NK-92 treated with Interleukin-12 subunit alpha and Interleukin-12 subunit beta, amount 100 ng/mL, for 24 hours (cell line): ENCODE measurements around the gene TMEM151A.
"Not testable (repeated sequence)": the region's sequence is repeated elsewhere in the genome, so short reads cannot be mapped to it uniquely, and the experiment has no call there.

Experiments
- DNase-seq: peaks from one replicate; lab custom pipeline; 2025; lab: John Stamatoyannopoulos, UW

Gene TMEM151A

DNA sequence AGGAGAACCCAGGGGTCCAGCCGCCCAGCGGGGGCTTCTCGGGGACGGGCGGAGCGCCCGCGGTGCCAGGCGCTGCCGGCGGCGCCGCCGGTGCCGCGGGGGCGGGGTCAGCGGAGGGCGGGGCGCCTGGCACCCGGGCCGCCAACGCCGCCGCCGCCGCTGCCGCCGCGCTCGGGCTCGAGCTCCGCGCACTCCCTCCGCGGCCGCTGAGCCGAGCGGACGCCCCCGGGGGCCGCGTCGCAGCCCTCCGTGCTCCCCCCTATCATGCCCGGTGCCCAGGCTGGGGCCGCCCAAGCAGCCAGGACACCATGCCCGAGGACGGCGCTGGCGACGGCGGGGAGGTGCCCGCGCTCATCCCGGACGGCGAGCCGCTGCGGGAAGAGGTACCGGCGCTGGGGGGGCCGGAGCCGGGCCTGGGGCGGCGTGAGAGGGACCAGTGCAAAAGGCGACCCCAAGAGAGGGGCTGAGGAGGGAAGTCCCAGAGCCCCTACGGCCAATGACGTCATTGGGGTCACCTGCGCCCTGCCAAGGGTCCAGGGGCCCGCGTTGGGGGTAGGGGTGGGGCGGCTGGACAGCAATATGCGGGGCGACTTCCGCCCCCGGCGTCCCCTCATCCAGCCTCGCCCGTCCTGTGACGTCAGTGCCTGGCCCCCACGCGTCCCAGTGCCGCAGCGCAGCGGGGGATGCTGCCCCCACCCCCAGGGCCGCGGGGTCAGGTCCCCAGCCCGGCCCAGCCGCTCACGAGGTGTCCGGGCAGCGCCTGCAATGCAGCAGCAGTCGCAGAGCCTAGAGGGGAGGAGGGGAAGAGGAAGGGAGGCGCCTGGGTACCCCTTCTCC, at the start of gene TMEM151A:
TSS of gene TMEM151A (plus strand) at position 189 of the 837 bp plus-strand sequence. CDS start at position 309, 120 bp downstream.
- DNase-seq, result no peak

DNA sequence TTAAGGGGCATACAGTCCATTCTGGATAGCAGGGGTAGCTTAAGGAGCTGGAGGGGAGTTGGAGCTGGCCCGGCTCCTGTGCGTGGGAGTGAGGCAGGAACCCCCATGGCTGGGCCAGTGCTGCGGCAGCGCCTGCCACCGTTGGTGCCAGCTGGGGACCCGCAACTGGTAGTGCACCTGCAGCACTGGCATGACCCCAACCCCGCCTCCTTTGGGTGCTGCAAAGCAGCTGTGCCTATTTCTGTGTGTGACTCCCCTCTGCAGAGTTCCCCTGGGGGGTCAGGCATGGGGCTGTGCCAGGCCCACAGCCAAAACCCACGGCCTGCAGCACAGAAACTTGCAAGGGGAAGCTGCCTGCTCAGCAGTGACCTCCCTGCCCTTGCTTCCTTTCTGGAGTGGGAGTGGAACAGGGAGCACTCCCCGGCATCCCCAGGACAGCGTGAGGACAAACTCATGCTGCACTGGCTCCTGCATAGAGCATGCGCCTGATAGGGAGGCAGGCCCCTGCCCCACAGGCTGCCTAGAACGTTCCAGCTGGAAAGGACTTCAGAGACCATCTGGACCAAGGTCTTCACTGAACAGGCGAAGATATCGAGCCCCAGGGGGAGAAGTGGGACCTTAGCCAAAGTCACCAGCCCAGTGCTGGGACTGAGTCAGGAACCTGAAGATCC, 49.5 kb upstream of the TMEM151A start:
- no peak for DNase-seq

DNA sequence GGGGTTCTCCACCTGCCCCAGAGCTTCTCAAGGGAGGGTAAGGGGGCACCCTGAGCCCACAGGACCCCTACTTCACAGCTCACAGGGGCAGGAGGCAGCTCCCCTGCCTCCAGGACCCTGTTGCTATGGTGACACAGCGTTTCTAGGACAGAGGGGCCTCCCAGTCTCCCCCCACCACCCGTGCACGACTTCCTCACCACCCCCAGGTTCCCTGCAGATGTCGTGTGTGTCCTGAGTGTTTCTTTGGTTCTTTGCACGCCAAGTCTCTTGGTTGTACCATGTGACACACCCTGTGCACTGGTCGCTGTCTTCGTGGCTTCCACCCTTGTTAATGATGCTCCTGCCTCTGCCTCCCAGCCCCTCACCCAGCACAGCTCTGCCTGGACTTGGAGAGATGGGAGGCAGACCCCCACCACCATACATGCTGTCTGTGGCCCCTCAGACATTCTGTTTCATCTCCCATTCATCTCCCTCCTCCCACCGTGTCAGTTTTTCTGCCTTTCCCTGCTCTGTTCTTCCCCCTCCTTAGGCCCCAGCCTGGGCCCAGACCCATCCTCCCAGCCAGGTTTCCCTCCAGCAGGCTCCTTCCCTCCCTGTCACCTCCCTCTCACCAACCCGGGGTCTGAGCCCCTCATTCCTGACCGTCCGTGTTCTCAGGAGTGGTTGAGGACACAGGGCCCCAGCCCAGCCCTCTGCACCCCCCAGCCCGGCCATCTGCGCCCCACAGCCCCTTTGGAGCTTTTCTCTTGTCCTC, 47.7 kb upstream of the TMEM151A start:
- no peak for DNase-seq

DNA sequence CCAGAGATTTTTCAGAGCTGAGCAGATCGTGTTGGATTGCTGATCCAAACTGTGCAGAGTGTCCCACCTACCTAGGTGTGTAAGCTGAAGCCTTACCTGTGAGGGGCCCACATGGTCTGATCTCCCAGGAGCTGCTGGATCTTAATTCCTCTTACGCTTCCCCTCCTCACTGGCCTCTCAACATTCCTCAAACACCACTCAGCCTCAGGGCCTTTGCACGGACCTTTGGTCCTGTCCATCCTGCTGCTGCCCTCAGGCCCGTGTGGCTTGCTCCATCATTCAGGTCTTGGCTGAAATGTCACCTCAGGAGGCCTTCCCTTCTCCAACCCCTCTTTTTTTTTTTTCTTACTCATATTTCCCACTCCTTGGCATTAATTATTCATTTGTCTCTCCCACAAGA, 44.4 kb upstream of the TMEM151A start:
- no peak for DNase-seq

DNA sequence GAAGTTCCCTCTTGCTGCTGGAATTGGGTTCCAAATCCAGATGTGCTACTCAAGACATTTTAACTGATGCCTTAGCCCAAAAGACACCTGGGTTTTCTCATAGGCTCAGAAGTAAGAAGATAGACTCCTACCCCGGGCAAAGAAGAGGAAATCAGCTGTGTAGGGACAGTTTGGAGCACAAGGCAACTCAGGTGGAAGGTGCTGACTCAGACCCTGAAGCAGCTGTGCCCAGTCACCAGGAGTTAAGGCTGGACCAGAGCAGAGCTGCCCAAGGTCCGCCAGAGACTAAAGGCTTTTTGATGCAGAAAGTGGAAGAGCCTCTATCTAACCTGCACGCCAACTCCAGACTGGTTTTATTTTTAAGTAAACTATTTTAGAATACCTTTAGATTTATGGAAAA, 43.9 kb upstream of the TMEM151A start:
- DNase-seq, result no peak

DNA sequence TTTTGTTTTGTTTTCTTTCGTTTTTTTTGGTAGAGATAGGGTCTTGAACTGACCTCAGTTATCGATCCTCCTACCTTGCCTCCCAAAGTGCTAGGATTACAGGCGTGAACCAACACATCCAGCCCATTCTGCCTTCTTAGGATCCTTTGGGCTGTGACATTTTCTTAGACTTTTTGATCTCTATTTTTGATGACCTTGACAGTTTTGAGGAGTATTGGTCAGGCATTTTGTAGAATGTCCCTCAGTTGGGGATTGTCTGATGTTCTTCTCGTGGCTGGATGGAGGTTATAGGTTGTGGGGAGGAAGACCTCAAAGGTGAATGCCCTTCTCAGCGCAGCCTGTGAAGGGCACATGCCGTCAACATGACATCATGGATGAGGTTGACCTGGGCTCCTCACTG, 42.8 kb upstream of the TMEM151A start:
- no peak for DNase-seq

DNA sequence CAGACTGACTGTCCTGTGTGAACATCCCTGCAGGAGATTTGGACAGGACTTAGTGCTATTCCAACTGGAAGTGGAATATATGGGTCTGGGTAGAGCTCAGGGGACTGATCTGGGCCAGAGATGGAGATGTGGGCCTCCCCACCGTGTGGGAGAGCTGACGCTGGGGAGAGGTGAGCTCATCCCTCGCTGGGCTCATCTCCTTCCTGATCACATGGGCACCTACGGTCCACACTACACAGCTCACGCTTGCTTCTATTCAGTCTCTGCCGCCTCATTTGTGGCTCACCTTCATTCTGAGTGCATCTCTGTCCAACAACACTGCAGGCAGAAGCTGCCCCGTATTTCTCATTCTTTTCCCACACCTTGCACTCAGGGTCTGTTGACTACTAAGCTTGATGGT, 39.9 kb upstream of the TMEM151A start:
- no peak for DNase-seq

DNA sequence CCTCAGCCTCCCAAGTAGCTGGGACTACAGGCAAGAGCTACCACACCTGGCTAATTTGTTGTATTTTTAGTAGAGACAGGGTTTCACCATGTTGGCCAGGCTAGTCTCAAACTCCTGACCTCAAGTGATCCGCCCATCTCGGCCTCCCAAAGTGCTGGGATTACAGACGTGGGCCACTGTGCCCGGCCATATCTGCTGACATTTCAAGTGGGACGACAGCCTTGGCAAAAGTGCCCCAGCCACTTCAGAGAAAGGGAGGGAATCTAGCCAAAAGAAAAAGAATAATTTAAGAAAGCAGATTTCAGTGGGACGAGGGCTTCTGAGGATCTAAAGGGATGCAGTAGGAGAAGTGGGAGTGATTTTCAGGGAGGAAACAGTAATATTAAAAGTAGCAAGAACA, 38.6 kb upstream of the TMEM151A start:
- not testable (repeated sequence) for DNase-seq

DNA sequence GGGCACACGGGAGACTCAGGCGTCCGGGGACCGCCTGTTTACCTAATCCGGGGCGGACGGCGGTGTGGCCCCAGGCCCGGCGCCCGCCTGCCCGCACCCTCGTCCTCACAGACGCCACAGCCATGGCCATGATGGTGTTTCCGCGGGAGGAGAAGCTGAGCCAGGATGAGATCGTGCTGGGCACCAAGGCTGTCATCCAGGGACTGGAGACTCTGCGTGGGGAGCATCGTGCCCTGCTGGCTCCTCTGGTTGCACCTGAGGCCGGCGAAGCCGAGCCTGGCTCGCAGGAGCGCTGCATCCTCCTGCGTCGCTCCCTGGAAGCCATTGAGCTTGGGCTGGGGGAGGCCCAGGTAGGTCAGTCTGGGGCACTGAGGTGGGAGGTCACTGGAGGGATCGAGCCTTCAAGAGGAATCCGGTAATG, 33.2 kb upstream of the TMEM151A start:
- no peak for DNase-seq

DNA sequence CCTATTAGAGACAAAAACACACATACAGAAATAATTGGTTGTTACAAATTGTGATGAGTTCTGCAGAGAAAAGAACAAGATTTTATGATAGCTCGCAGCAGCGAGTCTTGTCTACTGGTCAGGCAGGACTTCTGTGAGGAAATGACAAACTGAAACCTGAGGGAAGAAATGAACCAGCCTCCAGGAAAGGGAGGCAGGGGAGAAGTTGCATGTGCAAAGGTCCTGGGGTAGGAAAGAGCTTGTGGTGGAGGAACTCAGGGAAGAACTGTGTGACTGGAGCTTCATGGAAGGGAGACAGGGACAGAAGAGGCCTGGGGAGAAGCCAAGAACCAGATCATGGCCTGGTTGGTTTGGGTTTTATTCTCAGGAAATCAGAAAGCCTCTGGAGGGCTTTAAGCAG, 32.5 kb upstream of the TMEM151A start:
- DNase-seq, result no peak

DNA sequence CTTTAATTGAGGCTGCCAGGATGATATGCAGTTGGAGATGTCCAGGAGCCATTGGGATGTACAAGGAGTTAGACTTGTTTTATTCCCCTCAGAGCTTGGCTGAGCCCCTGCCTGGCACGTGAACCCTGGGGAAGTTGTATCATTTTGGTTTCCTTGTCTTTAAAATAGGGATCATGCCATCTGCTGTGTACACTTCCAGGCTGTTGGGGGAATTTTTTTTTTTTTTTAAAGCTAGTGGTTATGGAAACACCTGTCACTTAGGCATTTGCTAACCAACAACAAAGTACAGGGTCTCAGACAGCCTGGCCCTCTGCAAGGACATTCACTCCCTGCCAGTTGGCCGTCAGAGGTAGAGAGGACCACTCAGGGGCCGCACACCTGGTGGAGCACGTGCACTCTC, 31.7 kb upstream of the TMEM151A start:
- no peak for DNase-seq

DNA sequence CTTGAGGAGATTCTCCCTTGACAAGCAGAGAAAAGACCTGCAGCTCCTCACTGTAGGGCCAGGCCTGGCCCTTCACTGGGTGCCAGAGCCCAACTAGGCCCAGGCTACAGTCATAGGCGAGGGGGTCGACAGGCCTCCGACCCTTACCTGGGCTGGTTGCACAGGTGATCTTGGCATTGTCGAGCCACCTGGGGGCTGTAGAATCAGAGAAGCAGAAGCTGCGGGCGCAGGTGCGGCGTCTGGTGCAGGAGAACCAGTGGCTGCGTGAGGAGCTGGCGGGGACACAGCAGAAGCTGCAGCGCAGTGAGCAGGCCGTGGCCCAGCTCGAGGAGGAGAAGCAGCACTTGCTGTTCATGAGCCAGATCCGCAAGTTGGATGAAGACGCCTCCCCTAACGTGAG, 30.1 kb upstream of the TMEM151A start:
- DNase-seq, result no peak

DNA sequence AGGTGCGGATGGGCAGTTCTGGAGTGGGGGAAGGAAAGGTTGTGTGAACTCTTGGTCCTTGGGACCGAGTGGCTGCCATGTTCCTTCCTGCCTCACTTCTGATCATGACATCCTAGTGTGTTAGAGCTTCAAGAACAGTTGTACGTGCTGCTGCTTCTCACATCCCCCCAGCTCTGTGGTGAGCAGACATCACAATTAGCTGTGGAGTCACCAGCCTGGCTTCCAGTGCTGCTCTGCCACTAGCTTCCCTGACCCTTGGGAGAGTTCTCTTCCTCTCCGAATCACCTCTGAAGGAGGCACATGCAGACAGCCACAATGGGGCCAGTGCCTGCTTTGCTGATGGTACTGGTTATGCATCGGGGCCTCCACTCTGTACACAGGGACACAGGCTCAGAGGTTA, 29.5 kb upstream of the TMEM151A start:
- DNase-seq, result no peak

DNA sequence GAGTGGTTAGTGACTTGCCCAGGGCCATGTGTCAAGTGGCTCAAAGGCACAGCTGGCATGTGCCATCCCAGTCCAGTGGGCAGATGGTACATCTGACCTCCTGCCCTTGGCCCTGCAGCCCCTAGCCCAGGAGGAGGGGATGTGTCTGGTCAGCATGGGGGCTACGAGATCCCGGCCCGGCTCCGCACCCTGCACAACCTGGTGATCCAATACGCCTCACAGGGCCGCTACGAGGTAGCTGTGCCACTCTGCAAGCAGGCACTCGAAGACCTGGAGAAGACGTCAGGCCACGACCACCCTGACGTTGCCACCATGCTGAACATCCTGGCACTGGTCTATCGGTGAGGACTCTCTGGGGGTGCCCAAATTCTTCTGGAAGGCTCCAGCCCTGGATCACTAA, 29.0 kb upstream of the TMEM151A start:
- no peak for DNase-seq

DNA sequence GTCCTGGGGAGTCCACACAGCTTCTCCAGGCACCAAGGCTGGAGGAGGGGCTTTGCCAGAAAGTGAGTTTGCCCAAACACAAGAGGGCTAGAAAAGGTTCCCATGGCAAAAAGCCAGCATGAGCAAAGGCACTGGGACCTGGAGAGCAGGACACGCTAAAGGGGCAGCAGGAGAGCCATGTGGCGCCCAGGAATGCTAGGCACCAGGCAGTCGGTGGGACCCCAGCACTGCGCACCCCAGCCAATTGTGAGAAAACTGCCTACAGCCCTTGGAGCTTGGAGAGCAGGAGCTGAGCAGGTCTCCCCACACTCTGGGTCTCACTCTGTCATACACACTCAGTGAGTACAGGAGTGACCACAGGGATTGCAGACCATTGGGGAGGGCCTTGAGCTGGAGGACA, 28.5 kb upstream of the TMEM151A start:
- no peak for DNase-seq

DNA sequence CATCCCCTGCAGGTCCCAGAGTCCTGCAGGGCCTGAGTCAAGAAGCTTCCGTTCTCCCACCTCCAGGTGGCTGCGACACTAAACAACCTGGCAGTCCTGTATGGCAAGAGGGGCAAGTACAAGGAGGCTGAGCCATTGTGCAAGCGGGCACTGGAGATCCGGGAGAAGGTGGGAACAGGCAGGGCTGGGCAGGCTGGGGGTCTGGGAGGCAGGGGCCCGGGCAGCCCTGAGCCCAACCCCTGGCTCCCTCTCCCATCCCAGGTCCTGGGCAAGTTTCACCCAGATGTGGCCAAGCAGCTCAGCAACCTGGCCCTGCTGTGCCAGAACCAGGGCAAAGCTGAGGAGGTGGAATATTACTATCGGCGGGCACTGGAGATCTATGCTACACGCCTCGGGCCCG, 27.9 kb upstream of the TMEM151A start:
- DNase-seq, result no peak

DNA sequence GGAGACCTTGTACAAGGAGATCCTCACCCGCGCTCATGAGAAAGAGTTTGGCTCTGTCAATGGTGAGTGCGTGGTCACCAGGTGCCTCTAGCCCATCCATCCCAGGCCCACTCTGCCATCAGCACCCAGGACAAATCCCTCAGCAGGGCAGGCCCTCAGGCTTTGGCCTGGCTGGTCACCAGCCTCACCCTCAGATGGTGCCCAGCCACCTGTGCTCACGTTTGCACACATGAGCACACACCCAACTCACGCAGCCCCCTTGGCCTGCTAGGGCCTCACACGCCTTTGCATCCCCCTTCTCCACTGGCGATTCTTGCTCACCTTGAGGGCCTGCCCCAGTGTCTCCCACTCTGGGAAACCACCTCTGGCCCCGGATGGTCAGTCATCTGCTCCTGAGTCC, 27.3 kb upstream of the TMEM151A start:
- no peak for DNase-seq

DNA sequence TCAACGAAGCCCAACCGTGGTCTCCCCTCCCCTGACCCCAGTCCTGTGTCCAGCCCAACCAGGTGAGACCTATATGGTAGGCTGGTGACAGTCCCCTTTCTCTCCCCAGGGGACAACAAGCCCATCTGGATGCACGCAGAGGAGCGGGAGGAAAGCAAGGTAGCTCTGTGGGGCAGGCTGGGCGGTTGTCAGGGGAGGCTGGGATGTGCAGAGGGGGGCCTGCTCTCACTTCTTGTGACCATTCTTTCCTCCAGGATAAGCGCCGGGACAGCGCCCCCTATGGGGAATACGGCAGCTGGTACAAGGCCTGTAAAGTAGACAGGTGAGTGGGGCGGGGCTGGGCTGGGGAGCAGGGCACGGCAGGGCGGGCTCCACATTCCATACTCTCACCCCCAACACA, 26.8 kb upstream of the TMEM151A start:
- no peak for DNase-seq

DNA sequence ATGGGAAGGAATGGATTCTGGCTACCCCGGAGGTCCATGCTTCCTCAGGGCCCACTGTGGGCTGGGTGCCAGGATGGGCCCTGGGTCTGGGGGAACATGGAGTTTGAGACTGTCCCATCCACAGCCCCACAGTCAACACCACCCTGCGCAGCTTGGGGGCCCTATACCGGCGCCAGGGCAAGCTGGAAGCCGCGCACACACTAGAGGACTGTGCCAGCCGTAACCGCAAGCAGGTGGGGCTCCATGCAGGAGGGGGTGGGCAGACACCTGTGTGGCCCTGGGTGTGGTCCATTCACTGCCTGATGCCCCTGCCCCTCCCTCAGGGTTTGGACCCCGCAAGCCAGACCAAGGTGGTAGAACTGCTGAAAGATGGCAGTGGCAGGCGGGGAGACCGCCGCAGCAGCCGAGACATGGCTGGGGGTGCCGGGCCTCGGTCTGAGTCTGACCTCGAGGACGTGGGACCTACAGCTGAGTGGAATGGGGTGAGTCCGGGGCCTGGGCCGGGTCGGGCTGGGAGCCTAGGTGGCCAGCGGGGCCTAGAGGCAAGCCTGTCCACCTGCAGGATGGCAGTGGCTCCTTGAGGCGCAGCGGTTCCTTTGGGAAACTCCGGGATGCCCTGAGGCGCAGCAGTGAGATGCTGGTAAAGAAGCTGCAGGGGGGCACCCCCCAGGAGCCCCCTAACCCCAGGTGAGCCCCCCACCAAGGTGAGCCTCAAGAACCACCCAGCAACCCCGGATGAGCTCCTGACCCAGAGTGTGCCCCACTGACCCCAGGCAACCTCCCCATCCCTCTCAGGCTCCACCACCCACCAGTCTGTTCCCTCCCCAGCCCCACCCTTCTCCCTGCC, 25.9 kb upstream of the TMEM151A start:
- DNase-seq, result no peak

DNA sequence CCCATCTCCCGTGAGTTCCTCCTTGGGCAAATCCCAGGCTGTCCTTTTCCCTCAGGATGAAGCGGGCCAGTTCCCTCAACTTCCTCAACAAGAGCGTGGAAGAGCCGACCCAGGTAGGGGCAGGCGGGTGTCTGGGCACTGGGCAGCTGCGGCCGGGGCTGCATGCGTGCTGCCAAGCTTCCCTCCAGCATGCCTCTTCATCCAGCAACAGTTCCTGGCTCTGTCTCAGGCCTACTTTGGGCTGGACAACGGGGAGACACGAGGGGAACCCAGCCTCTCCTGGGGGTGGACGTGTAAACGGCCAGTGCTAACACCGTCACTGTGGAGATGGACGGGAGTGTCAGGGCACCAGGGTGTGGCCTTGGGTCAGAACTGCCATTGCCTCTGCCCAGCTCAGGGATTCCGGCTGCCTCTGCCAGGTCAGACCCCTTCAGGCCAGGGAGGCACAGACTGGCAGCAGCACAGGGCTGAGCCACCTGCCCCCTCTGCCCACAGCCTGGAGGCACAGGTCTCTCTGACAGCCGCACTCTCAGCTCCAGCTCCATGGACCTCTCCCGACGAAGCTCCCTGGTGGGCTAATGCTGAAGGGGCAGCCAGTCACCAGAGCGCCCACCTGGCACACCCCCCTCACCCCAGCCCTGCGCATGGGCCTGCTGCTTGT, 25.2 kb upstream of the TMEM151A start:
- no peak for DNase-seq

DNA sequence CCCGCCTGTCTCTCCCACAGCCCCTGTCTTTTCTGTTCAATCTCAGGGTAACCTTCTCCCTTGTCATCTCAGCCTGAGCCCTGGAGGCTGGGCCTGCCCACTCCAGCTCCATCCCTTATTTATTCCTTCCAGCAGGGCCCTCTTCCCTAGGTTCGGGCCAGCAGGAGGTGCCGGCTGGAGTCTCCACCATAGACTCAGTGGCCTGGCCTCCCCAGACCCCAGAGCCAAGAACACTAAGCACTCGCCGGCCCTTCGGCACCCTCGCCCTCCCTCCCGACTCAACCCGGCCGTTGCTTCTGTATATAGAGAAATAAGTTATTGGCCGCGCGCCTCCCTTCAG, 24.7 kb upstream of the TMEM151A start:
- no peak for DNase-seq
